WTC11 (cell line): ENCODE results near the gene CSHL1. TPM values are rescaled to one million over a fixed set of nuclear protein-coding genes. Genes with fewer than 3 reads are reported as not detected.

Source experiments
- ATAC-seq: fragments of 200-7000 bp; cut with Tn5 transposase; 2 replicates; pipeline ENCODE4 v1.10.0; 2021; ENCODE audit warnings: mild to moderate bottlenecking, moderate library complexity
- CTCF ChIA-PET: fragments of 300-600 bp; sonication (Branson Sonifier 250); formaldehyde crosslinking; loops from one replicate; lab custom pipeline; 2021; ENCODE audit warnings: antibody characterized with exemption; lab: Charles Lee
- POLR2A ChIA-PET: fragments of 350-600 bp; sonication (Branson Sonifier 250); formaldehyde crosslinking; loops from one replicate; lab custom pipeline; 2021; ENCODE audit warnings: antibody characterized with exemption; lab: Charles Lee
- DNase-seq: peaks from one replicate; pipeline ENCODE4 v3.0.0; 2021; ENCODE audit warnings: low spot score
- H3K27ac Mint-ChIP-seq: 2 replicates; pipeline ENCODE4 v1.8.0; 2021; ENCODE audit warnings: mixed read lengths
- H3K27me3 Mint-ChIP-seq: 2 replicates; pipeline ENCODE4 v1.8.0; 2021; ENCODE audit warnings: low read depth, mild to moderate bottlenecking, moderate library complexity, mixed read lengths
- H3K36me3 Mint-ChIP-seq: 2 replicates; pipeline ENCODE4 v1.8.0; 2021; ENCODE audit warnings: mixed read lengths
- H3K4me1 Mint-ChIP-seq: 2 replicates; pipeline ENCODE4 v1.8.0; 2022; ENCODE audit warnings: mixed read lengths
- H3K4me3 Mint-ChIP-seq: 2 replicates; pipeline ENCODE4 v1.8.0; 2021; ENCODE audit warnings: mild to moderate bottlenecking, moderate library complexity, mixed read lengths
- H3K9me3 Mint-ChIP-seq: 2 replicates; pipeline ENCODE4 v1.8.0; 2021; ENCODE audit warnings: mixed read lengths
- ATF6 ChIP-seq: sonication (generic); formaldehyde crosslinking; IDR thresholded peaks from 2 replicates; pipeline ENCODE4 v1.8.1; 2023; ENCODE audit warnings: mild to moderate bottlenecking, missing genetic modification reagents
- CREM ChIP-seq: sonication (generic); formaldehyde crosslinking; IDR thresholded peaks from 2 replicates; pipeline ENCODE4 v1.8.1; 2022; ENCODE audit warnings: mild to moderate bottlenecking, missing genetic modification reagents, moderate library complexity
- CTCF ChIP-seq: fragments of 200-600 bp; IDR thresholded peaks from 2 replicates; pipeline ENCODE4 v1.8.0; 2022; ENCODE audit warnings: antibody characterized with exemption
- E2F4 ChIP-seq: sonication (generic); formaldehyde crosslinking; IDR thresholded peaks from 2 replicates; pipeline ENCODE4 v1.8.1; 2022; ENCODE audit warnings: low read depth, mild to moderate bottlenecking, moderate library complexity, missing genetic modification reagents, borderline replicate concordance
- ERG ChIP-seq: fragments of 250-450 bp; sonication (Bioruptor Pico); IDR thresholded peaks from 2 replicates; pipeline ENCODE4 v1.8.0; 2021; ENCODE audit warnings: mild to moderate bottlenecking
- FOXP4 ChIP-seq: sonication (generic); formaldehyde crosslinking; IDR thresholded peaks from 2 replicates; pipeline ENCODE4 v1.8.0; 2022; ENCODE audit warnings: mild to moderate bottlenecking, missing genetic modification reagents
- HMGA2 ChIP-seq: fragments of 250-450 bp; sonication (Bioruptor Pico); IDR thresholded peaks from 2 replicates; pipeline ENCODE4 v1.4.0; 2021; ENCODE audit warnings: mild to moderate bottlenecking, moderate library complexity
- HMGXB4 ChIP-seq: sonication (generic); formaldehyde crosslinking; IDR thresholded peaks from 2 replicates; pipeline ENCODE4 v1.8.1; 2023; ENCODE audit warnings: mild to moderate bottlenecking, moderate library complexity, missing genetic modification reagents
- MAX ChIP-seq: sonication (generic); formaldehyde crosslinking; IDR thresholded peaks from 2 replicates; pipeline ENCODE4 v1.8.0; 2022; ENCODE audit warnings: mild to moderate bottlenecking, missing genetic modification reagents
- NFATC4 ChIP-seq: fragments of 250-450 bp; sonication (Bioruptor Pico); IDR thresholded peaks from 2 replicates; pipeline ENCODE4 v1.9.0; 2021; ENCODE audit warnings: mild to moderate bottlenecking
- NFYB ChIP-seq: sonication (generic); formaldehyde crosslinking; conservative IDR thresholded peaks from 2 replicates; pipeline ENCODE4 v1.8.0; 2022; ENCODE audit warnings: low read depth, missing genetic modification reagents
- NR2C2 ChIP-seq: sonication (generic); formaldehyde crosslinking; IDR thresholded peaks from 2 replicates; pipeline ENCODE4 v1.8.0; 2022; ENCODE audit warnings: mild to moderate bottlenecking, missing genetic modification reagents
- ZBTB43 ChIP-seq: sonication (generic); formaldehyde crosslinking; IDR thresholded peaks from 2 replicates; pipeline ENCODE4 v1.8.1; 2023; ENCODE audit warnings: mild to moderate bottlenecking, missing genetic modification reagents
- ZNF121 ChIP-seq: sonication (generic); formaldehyde crosslinking; IDR thresholded peaks from 2 replicates; pipeline ENCODE4 v1.8.0; 2023; ENCODE audit warnings: missing genetic modification reagents
- ZNF532 ChIP-seq: fragments of 250-450 bp; sonication (Bioruptor Pico); IDR thresholded peaks from 2 replicates; pipeline ENCODE4 v1.9.0; 2021; ENCODE audit warnings: mild to moderate bottlenecking, borderline replicate concordance
- ZNF671 ChIP-seq: fragments of 250-450 bp; sonication (Bioruptor Pico); IDR thresholded peaks from 2 replicates; pipeline ENCODE4 v1.8.0; 2021; ENCODE audit warnings: mild to moderate bottlenecking
- total RNA-seq: library from RNA; stranded (reverse); gene quantifications from 3 replicates; pipeline ENCODE4 v1.2.3, GENCODE V29; 2021

The CSHL1 gene
- total RNA-seq, 1 experiment from 2014 or later, result not detected

- no peak for TF ChIP-seq ZNF532
- TF ChIP-seq MAX (CRISPR knock-in tag), result no peak
- TF ChIP-seq NFYB (CRISPR knock-in tag), result no peak
- no peak for TF ChIP-seq ERG (CRISPR knock-in tag)
- TF ChIP-seq, all 79 proteins: peak for 0
Measured at GRCh38 chr17:63929860-63930766, 19.1 kb upstream of the CSHL1 start (continued).

- POLR2A ChIA-PET, result no interaction called here
- Mint-ChIP-seq H3K27me3 (no peaks in the 10 kb centered on the region), H3K36me3 (no peaks in the 10 kb centered on the region), H3K4me3 (no peak overlapping the region), H3K4me1 (peaks cover 18% of the 10 kb centered on the region), H3K9me3 (no peaks in the 10 kb centered on the region), H3K27ac (no peak overlapping the region)
- ATAC-seq, result no peak
- CTCF ChIA-PET, result interaction anchor here (1.0 to 6.3 kb wide), 10 partner anchors 10 to 362 kb away, joined by 3 to 87 read pairs (median 6); partner anchors contain the start of genes CSHL1 and GH1
- no peak for DNase-seq
- TF ChIP-seq ZNF671 (CRISPR knock-in tag), result no peak
- TF ChIP-seq ZBTB43 (CRISPR knock-in tag), result no peak
- no peak for TF ChIP-seq CTCF
- no peak for TF ChIP-seq ZNF121 (CRISPR knock-in tag)
- no peak for TF ChIP-seq CREM (CRISPR knock-in tag)
- no peak for TF ChIP-seq E2F4 (CRISPR knock-in tag)
- TF ChIP-seq FOXP4 (CRISPR knock-in tag), result no peak
- no peak for TF ChIP-seq HMGXB4 (CRISPR knock-in tag)
- TF ChIP-seq HMGA2 (CRISPR knock-in tag), result no peak
- TF ChIP-seq NR2C2 (CRISPR knock-in tag), result no peak
- no peak for TF ChIP-seq ATF6 (CRISPR knock-in tag)
- no peak for TF ChIP-seq NFATC4 (CRISPR knock-in tag)
Measured at GRCh38 chr17:63928966-63929695, 18.1 kb upstream of the CSHL1 start.
